GM18526 (cell line): Measurements from ENCODE around the gene CGGBP1.

ENCODE experiments used
- POLR2A ChIP-seq: IDR thresholded peaks from 3 replicates; pipeline ENCODE4 v1.6.1; 2011; ENCODE audit not compliant: insufficient read length; ENCODE audit errors: extremely low read depth

Gene CGGBP1

GRCh38 chr3:88009066-88009465 is 49.7 kb downstream of the CGGBP1 start:
- no peak for TF ChIP-seq POLR2A

DNA sequence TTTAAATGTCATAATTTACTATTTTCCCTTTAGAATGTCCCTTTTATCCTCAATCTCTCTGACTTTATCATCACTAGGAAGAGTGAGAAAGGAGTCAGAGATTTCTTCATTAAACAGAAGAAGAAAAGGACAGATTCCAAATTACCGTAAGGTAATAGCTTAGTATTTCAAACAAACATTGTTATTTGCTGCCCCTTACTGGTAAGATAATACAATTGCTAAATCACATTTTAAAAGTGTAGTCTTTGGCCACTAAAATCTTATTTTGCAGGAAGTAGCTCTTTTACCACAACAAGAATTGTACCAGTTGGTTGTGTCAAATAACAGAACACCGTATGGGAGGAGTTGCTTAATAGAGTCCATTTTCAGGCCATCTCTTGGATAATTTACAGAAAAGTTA is 53.7 kb downstream of the CGGBP1 start:
- no peak for TF ChIP-seq POLR2A

DNA sequence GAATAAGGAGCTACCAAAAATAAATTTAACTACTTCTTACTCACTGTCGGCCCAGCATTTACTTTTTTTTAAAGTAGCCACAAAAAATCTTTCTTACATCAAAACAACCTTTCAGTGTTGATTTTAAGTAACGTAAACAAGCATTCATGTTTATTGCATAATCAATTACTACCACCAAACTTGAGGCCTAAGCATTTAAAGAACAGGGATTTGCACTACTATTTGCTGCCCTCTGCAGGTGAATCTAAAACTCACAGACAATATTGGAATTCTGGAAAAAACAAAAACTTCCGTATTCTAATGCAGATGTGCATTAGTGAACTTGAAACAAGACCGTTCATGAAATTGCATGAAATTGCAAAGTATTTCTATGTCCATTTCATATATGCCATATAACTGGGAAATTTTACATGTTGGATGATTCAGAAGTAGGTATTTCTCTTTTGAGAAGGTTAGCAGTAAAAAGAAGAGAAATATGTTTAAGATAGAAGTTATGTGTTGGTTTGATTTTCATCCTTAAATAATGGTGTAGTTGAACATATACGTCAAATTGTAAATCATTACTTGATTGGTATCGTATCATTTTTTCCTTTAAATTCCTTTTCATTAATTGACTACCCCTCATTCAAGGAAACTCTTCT is 55.6 kb downstream of the CGGBP1 start:
- TF ChIP-seq POLR2A = no peak

- TF ChIP-seq POLR2A = no peak
Observed at GRCh38 chr3:88002448-88002847, 56.4 kb downstream of the CGGBP1 start.
